Left renal pelvis (tissue), 4 donors: ENCODE results near the gene PRDM5. TPM values are rescaled to one million over a fixed set of nuclear protein-coding genes. Genes with fewer than 3 reads are reported as not detected.

Source experiments
- DNase-seq, 4 donors: peaks; one replicate each; pipeline ENCODE4 v3.0.0-alpha.2; 2013; ENCODE audit warnings: low read depth in 4 of 4, low spot score in 3 of 4
- polyA plus RNA-seq, 4 donors: library from polyadenylated mRNA; unstranded; fragments of 120-200 nt; gene quantifications; one replicate each; pipeline ENCODE4 v1.2.1, GENCODE V29; 2013; ENCODE audit not compliant: insufficient read length in 4 of 4

Gene PRDM5
- polyA plus RNA-seq, 4 donors = 14.5 to 38.4 (median 18.4) TPM

DNA sequence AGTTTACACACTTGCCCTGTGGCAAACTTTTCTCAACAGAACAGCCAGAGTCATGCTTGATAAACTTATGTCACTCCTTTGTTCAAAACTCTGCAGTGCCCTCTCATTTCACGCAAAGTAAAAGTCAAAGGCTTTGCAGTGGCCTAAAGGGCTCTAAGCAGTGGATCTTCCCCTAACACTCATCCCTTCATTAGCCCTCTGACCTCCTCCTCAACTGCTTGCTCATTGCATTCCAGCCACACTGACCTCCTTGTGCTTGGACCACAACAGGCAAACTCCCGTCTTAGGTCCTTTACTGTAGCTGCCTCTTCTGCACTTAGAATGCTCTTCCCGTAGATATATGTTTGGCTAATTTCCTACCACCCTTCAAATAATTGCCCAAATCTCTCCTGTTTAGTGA is 5.6 kb downstream of the PRDM5 start:
- DNase-seq = no peak

- DNase-seq = no peak
Observed at GRCh38 chr4:120915336-120915735, 7.2 kb downstream of the PRDM5 start.

DNA sequence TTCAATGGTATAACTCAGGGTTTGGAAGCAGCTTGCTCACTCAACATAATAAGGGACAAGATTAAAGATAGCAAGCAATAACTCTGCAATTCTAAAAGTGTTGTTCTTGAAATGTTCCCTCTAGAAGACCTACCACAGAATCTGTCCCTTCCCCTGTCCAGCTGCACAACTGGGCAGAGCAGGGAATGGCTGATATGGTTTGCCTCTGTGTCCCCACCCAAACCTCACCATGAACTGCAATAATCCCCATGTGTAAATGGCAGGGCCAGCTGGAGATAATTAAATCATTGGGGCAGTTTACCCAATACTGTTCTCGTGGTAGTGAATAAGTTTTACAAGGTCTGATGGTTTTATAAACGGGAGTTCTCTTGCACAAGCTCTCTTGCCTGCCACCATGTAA is 19.1 kb downstream of the PRDM5 start:
- no peak for DNase-seq

GRCh38 chr4:120902925-120903324 is 19.6 kb downstream of the PRDM5 start:
- no peak for DNase-seq

GRCh38 chr4:120901731-120902130 is 20.8 kb downstream of the PRDM5 start:
- no peak for DNase-seq

DNA sequence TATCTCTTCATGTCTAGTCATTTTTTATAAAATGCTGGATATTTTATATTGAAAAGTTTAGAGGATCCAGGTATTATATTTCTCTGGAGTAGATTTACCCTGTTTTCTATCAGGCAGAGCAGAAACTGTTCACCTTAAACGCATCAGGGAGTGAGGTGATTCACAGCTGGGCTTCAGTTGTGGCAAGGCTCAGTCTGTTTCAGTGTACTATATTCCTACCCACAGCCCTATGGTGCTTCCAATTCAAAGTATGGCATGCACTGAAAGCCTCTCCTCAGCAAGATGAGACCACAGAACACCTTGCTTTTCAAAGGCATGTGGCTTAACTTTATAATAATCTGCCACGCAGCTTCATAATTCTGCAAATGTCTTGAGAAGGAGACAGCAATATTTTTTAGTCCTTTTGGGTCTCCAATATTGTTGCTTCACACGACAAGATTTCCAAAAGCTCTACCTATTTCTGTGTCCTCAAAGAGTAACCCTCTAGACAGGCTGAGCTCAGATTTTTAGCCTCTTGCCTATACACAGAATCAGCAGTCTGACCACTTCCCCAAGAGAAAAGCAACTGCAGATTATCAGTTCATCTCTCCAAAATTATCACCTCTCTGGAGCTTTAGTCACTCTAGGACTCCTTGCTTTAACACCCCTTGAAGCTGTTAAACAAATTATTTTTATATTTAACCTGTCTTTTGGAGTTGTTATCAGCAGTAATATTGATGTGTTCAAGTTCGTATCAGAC is 24.4 kb downstream of the PRDM5 start:
- DNase-seq = no peak

DNA sequence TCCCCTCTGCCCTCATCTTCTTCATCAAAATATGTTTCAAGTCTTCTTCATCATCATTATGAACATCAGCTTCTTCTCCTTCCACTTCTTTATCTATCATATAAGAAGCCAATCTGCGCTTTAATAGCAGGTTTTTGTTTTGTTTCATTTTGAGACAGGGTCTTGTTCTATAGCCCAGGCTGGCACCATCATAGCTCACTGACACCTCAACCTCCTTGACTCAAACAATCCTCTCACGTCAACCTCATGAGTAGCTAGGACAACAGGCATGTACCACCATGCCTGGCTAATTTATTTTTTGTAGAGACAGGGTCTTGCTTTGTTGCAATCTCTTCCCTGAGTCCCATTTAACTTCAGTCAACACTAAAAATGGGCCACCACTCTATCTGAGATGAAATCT is 27.0 kb downstream of the PRDM5 start:
- DNase-seq = no peak

DNA sequence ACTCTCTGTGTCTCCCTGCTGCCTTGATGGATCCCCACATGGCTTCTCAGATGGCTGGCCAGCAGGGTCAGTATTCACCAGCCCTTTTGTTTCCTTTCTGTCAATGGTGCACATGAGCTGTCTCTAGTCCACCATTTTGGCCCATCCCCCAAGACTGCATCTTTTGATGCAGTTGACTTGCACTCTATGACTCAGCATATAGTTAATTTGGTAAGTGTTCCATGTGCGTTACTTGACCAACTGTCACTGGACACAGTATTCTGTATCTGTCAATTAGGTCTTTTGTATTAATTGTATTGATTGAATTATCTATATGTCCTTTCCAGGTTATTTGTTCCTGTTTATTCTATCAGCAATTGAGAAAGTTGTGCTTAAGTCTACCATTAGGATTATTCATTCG is 29.2 kb downstream of the PRDM5 start:
- no peak for DNase-seq

DNA sequence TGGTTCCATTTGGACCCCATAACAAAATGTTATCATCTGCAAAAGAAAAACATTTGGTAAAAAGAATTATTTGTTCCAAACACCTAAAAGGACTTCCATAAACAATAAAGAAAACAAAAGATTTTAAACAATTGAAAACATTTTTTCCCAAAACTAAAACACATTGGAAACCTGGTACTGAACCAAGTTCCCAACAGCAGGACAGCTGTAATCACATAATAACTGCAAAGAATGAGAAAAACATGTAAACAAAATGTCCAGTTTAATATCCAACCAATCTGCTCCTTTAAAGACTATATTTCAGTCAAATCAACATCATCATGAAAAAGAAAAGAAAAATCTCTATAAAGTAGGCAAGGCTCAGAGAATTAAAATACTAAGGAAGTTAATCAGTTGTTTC is 36.3 kb downstream of the PRDM5 start:
- no peak for DNase-seq

- DNase-seq = no peak
Observed at GRCh38 chr4:120881846-120882245, 40.7 kb downstream of the PRDM5 start.

DNA sequence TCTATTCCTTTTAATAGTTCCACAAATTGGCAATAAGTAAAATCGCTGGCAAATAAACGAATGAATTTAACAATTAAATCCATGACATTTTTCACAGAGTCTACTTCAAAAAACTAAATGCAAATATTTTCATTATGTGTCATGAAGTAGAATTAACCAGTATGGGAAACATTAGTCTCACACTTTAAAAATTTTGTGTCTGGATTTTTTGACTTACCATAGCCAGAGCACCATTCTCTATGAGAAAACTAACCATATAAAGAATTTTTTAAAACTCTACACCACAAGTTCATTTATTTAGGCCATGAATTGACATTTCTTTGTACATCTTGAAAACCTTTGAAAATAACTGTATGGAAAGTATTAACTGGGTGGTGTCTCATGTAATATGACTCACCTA is 41.2 kb downstream of the PRDM5 start:
- no peak for DNase-seq

GRCh38 chr4:120877021-120877420 is 45.5 kb downstream of the PRDM5 start:
- no peak for DNase-seq

GRCh38 chr4:120874792-120875774 is 47.4 kb downstream of the PRDM5 start:
- no peak for DNase-seq

- DNase-seq = no peak
Observed at GRCh38 chr4:120873554-120873953, 49.0 kb downstream of the PRDM5 start.

DNA sequence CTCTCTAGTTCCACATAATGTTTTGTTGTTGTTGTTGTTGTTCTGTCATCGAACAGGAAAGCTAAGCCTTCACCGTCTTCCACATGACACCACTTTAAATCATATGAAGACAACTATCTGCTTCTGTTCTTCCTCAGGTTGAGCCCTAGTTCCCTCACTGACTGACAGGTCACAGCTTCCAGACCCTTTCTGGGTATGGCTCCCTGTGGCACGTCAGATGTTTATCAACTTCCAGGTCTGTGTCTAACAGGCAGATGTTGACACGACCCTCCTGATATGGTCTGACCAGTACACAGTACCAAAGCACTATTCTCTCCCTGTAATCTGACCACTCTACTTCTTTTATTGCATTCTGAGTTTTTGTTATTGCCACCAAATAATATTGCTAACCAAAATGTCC is 51.4 kb downstream of the PRDM5 start:
- no peak for DNase-seq

GRCh38 chr4:120870279-120870673 is 52.2 kb downstream of the PRDM5 start:
- DNase-seq = no peak

- no peak for DNase-seq
Observed at GRCh38 chr4:120869613-120870278, 52.8 kb downstream of the PRDM5 start.

DNA sequence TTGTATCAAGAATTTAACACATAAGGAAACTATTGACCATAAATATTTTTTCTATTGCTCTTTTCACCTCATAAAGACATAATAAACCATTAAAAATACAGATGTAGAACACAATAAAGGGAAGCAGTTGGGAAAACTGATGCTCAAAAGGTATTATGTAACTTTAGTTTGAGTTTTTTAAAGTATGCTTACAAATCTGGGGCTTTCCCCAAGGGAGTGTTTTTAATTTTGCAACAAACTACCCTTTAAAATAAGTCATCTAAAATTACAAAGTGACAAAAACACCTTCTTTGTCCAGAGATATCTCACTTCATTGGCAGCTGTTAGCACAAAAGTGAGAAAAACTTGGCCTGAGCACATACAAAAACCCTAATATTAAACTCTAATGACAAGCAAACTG is 55.0 kb downstream of the PRDM5 start:
- DNase-seq = no peak

GRCh38 chr4:120865985-120866384 is 56.5 kb downstream of the PRDM5 start:
- no peak for DNase-seq

- no peak for DNase-seq
Observed at GRCh38 chr4:120864969-120865368, 57.6 kb downstream of the PRDM5 start.

- DNase-seq = no peak
Observed at GRCh38 chr4:120862432-120862831, 60.1 kb downstream of the PRDM5 start.
